ENCODE measurements around the gene LAMB4. TPM values are rescaled to one million over a fixed set of nuclear protein-coding genes. Genes with fewer than 3 reads are reported as not detected.

The LAMB4 gene
- total RNA-seq, 1 donor, result 0.45 TPM

DNA sequence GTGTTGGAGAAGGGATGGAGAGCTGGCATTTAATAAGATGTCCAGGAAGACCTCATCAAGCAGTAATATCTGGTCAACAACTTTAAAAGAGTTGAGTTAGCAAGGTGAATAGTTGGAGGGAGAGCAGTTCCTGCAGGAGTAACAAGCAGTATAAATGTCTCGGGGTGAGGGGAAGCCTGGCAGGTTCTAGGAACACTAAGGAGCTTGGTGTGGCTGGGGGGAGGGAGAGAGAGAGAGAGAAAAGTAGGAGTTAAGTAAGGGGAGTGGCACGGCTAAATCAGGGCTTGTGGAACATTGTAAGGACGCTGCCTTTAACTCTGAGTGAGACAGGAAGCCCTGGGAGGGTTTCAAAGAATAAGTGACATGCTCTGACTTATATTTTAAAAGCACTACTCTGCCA is 22.0 kb upstream of the LAMB4 start:
- H3K4me3 ChIP-seq (ENCODE audit: low read depth, low read length), result no peak overlapping the region
- no peak for DNase-seq (ENCODE audit: low read depth)
- TF ChIP-seq, protein P1, sequence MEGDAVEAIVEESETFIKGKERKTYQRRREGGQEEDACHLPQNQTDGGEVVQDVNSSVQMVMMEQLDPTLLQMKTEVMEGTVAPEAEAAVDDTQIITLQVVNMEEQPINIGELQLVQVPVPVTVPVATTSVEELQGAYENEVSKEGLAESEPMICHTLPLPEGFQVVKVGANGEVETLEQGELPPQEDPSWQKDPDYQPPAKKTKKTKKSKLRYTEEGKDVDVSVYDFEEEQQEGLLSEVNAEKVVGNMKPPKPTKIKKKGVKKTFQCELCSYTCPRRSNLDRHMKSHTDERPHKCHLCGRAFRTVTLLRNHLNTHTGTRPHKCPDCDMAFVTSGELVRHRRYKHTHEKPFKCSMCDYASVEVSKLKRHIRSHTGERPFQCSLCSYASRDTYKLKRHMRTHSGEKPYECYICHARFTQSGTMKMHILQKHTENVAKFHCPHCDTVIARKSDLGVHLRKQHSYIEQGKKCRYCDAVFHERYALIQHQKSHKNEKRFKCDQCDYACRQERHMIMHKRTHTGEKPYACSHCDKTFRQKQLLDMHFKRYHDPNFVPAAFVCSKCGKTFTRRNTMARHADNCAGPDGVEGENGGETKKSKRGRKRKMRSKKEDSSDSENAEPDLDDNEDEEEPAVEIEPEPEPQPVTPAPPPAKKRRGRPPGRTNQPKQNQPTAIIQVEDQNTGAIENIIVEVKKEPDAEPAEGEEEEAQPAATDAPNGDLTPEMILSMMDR (IDR thresholded peaks at IDR 0.05; ENCODE audit: insufficient read depth, low read length), result no peak

DNA sequence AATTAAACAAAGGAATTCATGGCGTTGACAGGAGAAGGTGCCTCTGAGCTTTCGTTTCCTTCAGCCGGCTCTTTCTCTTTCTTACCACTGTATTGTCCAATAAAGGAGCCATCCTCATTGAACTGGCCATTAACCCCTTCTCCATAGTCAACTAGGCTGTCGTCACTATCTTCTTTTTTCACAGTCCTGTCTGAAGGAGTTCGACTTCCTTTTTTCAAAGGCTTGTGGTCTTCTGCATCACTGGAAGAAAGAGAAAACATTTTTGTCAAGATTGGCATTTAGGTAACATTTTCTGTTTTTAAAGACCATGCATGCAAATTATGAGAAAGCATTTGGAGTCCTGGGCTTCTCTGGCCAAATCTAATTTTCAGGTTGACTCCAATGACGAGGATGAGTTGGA is 19.7 kb upstream of the LAMB4 start:
- no peak overlapping the region for H3K4me3 ChIP-seq (ENCODE audit: low read depth, low read length)
- TF ChIP-seq, protein P1 (IDR thresholded peaks at IDR 0.05; ENCODE audit: insufficient read depth, low read length), result no peak
- no peak for DNase-seq (ENCODE audit: low read depth)

DNA sequence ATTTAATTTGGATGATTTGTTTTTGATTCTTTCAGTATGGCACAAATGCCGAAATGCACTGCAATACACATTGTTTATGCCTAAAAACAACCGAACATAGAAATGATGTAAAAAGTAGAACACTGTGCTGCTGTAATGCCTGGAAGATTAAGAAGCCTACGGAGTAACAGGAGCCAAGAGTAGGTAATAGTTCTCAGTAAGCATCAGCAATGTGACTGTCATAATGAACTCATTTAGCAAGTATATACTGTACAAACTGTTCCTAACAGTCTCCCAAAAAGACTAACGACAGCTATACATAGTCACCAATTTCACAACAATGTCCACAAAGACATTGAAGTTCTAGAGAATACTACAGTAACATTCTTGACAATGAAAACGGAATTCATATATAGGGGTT is 19.0 kb upstream of the LAMB4 start:
- H3K4me3 ChIP-seq (ENCODE audit: low read depth, low read length), result no peak overlapping the region
- DNase-seq (ENCODE audit: low read depth), result no peak
- TF ChIP-seq, protein P1 (IDR thresholded peaks at IDR 0.05; ENCODE audit: insufficient read depth, low read length), result no peak

DNA sequence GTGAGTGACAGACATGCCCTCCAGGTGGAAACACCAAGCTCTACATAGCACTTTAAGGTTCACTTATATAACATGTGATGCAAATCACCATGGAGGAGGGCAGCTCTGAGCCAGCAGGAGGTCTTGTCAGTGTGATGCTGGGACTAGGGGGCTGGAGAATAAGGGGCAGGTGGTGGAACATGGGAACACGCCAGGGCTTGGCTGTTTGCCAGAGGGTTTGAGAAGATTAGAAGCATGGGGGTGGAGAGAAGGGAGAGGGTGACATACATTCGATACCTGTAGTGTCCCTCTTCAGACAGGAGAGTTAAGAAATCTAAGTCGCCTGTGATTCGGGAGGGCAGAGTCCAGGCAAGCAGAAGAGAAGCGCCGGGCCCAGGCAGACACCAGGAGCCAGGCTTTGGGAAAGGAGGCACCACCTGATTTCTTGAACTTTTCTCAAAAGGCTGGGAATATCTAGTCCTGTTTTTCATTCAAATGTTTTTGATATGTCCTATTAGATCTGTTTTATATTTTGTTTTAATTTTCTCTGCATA is 16.9 kb upstream of the LAMB4 start:
- no peak overlapping the region for H3K4me3 ChIP-seq (ENCODE audit: low read depth, low read length)
- TF ChIP-seq, protein P1 (IDR thresholded peaks at IDR 0.05; ENCODE audit: insufficient read depth, low read length), result no peak
- no peak for DNase-seq (ENCODE audit: low read depth)

DNA sequence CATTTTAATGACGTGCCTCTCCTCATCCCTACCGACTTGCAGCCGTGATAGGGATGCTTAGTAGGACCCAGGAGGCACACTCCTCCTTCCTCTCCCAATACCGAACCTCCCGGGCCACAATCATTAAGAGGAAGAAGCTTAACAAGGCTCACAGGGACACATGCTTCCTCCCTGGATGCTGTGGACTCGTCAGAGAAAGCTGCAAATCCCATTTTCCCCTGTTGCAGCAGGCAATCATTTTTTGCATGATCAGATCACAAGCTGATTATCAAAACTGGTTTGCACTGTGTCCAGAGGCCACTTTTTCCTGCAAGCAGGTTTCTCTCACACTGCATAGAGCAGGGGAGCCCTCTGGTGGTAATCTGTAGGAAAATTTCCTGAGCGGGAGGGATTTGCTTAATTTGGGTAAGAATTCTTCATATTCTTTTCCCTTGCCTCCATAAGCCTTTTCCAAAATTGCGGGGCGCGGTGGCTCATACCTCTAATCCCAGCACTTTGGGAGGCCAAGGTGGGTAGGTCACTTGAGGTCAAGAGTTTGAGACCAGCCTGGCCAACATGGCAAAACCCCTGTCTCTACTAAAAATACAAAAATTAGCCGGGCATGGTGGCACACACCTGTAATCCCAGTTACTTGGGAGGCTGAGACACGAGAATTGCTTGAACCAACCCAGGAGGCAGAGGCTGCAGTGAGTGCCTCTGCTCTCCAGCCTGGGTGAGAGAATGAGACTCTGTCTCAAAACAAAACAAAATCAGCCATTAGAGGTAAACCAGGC is 16.1 kb upstream of the LAMB4 start:
- peak; percentile 94 for DNase-seq (ENCODE audit: low read depth)
- TF ChIP-seq, protein P1 (IDR thresholded peaks at IDR 0.05; ENCODE audit: insufficient read depth, low read length), result peak; percentile 97
- peak overlapping the region; percentile 47 for H3K4me3 ChIP-seq (ENCODE audit: low read depth, low read length)

DNA sequence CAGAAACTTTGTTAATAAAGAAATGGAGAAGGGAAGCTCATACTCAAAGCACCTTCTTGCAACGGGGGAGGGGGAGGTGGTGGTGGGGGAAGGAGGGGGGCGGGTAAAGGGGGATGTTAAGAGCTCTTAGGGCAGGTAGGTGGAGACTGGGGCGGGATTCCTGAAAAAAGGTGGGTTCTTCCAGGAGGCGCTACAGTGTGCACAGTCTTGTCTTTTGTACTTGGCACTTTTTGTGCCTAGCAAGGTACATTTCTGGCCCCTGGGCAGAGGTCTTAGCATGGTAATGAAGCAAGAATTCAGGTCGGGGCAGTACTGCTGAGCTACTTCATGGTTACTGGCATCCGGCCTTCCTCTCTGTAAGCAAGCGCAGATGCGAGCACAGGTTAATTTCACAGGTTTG is 15.2 kb upstream of the LAMB4 start:
- TF ChIP-seq, protein P1 (IDR thresholded peaks at IDR 0.05; ENCODE audit: insufficient read depth, low read length), result no peak
- DNase-seq (ENCODE audit: low read depth), result no peak
- H3K4me3 ChIP-seq (ENCODE audit: low read depth, low read length), result no peak overlapping the region
